HFFc6 (cell line): Measurements from ENCODE around the gene ZNF678. TPM values are rescaled to one million over a fixed set of nuclear protein-coding genes. Genes with fewer than 3 reads are reported as not detected.
"Not testable (repeated sequence)": the region's sequence is repeated elsewhere in the genome, so short reads cannot be mapped to it uniquely, and the experiment has no call there.

Experiments
- DNase-seq: peaks from one replicate; pipeline ENCODE4 v3.0.0-alpha.2; 2018
- H3K27ac Mint-ChIP-seq: 2 replicates; pipeline ENCODE4 v1.8.0; 2020; ENCODE audit warnings: mild to moderate bottlenecking, mixed read lengths
- H3K27me3 Mint-ChIP-seq: 2 replicates; pipeline ENCODE4 v1.8.0; 2021; ENCODE audit warnings: mild to moderate bottlenecking, moderate library complexity, mixed read lengths; ENCODE audit not compliant: insufficient read depth
- H3K36me3 Mint-ChIP-seq: 2 replicates; pipeline ENCODE4 v1.8.0; 2021; ENCODE audit warnings: low read depth, mixed read lengths
- H3K4me1 Mint-ChIP-seq: 2 replicates; pipeline ENCODE4 v1.8.0; 2020; ENCODE audit warnings: low read depth, mixed read lengths
- H3K4me3 Mint-ChIP-seq: 2 replicates; pipeline ENCODE4 v1.8.0; 2020; ENCODE audit warnings: mild to moderate bottlenecking, moderate library complexity, mixed read lengths
- H3K9me3 Mint-ChIP-seq: 2 replicates; pipeline ENCODE4 v1.8.0; 2020; ENCODE audit warnings: mild to moderate bottlenecking, mixed read lengths
- CTCF ChIP-seq: fragments of 200-600 bp; sonication (generic); IDR thresholded peaks from 2 replicates; pipeline ENCODE4 v1.5.0; 2021; ENCODE audit warnings: antibody characterized with exemption, mild to moderate bottlenecking
- total RNA-seq, 6 experiments: library from RNA; stranded (reverse); fragmentation: NEBNext Ultra II Directional; extraction: Animal tissue kit (Norgen Biotek cat#: 25700); gene quantifications; 2 replicates in 1 of 6; 3 replicates in 5 of 6; pipeline ENCODE4 v1.2.3, GENCODE V29; 2021

ZNF678 gene
- total RNA-seq, 6 experiments from 2014 or later: 2.1 to 3.4 (median 2.7) TPM

- no peaks in the 10 kb centered on the region for H3K27me3 Mint-ChIP-seq
- DNase-seq: no peak
- H3K9me3 Mint-ChIP-seq: peaks cover 95% of the 10 kb centered on the region
- H3K4me1 Mint-ChIP-seq: no peaks in the 10 kb centered on the region
- H3K36me3 Mint-ChIP-seq: peaks cover 39% of the 10 kb centered on the region
- no peak for TF ChIP-seq CTCF
- H3K27ac Mint-ChIP-seq: no peak overlapping the region
- no peak overlapping the region for H3K4me3 Mint-ChIP-seq
These were observed 102.9 kb downstream of the ZNF678 start for GRCh38 chr1:227666286-227666685.

- peaks cover 75% of the 10 kb centered on the region for H3K9me3 Mint-ChIP-seq
- no peaks in the 10 kb centered on the region for H3K4me1 Mint-ChIP-seq
- no peak for TF ChIP-seq CTCF
- no peak for DNase-seq
- H3K4me3 Mint-ChIP-seq: no peak overlapping the region
- peaks cover 22% of the 10 kb centered on the region for H3K36me3 Mint-ChIP-seq
- no peak overlapping the region for H3K27ac Mint-ChIP-seq
- no peaks in the 10 kb centered on the region for H3K27me3 Mint-ChIP-seq
These were observed 110.1 kb downstream of the ZNF678 start for GRCh38 chr1:227673441-227673840.

- H3K27ac Mint-ChIP-seq: no peak overlapping the region
- peaks cover 62% of the 10 kb centered on the region for H3K9me3 Mint-ChIP-seq
These were observed 122.5 kb downstream of the ZNF678 start for GRCh38 chr1:227685807-227686206.

GRCh38 chr1:227697321-227697864, 134.0 kb downstream of the ZNF678 start:
- Mint-ChIP-seq H3K9me3 (peaks cover 60% of the 10 kb centered on the region), H3K4me3 (no peak overlapping the region), H3K36me3 (peaks cover 13% of the 10 kb centered on the region; the same call in 1 of the 2 replicates), H3K27me3 (no peaks in the 10 kb centered on the region), H3K4me1 (no peaks in the 10 kb centered on the region), H3K27ac (no peak overlapping the region)
- no peak for TF ChIP-seq CTCF
- no peak for DNase-seq

More at GRCh38 chr1:227685807-227686206, 122.5 kb downstream of the ZNF678 start:
- H3K27me3 Mint-ChIP-seq: no peaks in the 10 kb centered on the region; the same call in 1 of the 2 replicates
- no peak overlapping the region for H3K4me3 Mint-ChIP-seq
- TF ChIP-seq CTCF: no peak
- no peaks in the 10 kb centered on the region for H3K36me3 Mint-ChIP-seq
- no peak for DNase-seq
- no peaks in the 10 kb centered on the region for H3K4me1 Mint-ChIP-seq

GRCh38 chr1:227701631-227702030, 138.3 kb downstream of the ZNF678 start:
- H3K4me1 Mint-ChIP-seq, DNase-seq, H3K27ac Mint-ChIP-seq, H3K27me3 Mint-ChIP-seq, H3K4me3 Mint-ChIP-seq: not testable (repeated sequence)
- Mint-ChIP-seq H3K9me3 (peaks cover 55% of the 10 kb centered on the region), H3K36me3 (peaks cover 13% of the 10 kb centered on the region; the same call in 1 of the 2 replicates)

- no peak overlapping the region for H3K27ac Mint-ChIP-seq
- H3K27me3 Mint-ChIP-seq: no peaks in the 10 kb centered on the region; the same call in 1 of the 2 replicates
- peaks cover 38% of the 10 kb centered on the region for H3K9me3 Mint-ChIP-seq
- no peak for DNase-seq
- 0 out of 2 replicates have a peak, but pooled peaks cover 5% of the 10 kb centered on the region for H3K36me3 Mint-ChIP-seq
- TF ChIP-seq CTCF: no peak
- peaks cover 16% of the 10 kb centered on the region; the same call in 1 of the 2 replicates for H3K4me1 Mint-ChIP-seq
- peak overlapping the region; percentile 65; the same call in 1 of the 2 replicates for H3K4me3 Mint-ChIP-seq
These were observed 144.5 kb downstream of the ZNF678 start for GRCh38 chr1:227707846-227708245.
